HEK293 (cell line): ENCODE data around the gene DNAH5.

Experiments used
- CTCF ChIA-PET: fragments of 350-600 bp; formaldehyde crosslinking; extraction: SDS; loops from one replicate; lab custom pipeline; 2021; ENCODE audit warnings: antibody characterized with exemption; lab: Yijun Ruan, JAX
- POLR2A ChIA-PET: fragments of 300-600 bp; formaldehyde crosslinking; extraction: SDS; loops from one replicate; lab custom pipeline; 2020; ENCODE audit warnings: antibody characterized with exemption, inconsistent platforms; lab: Yijun Ruan, JAX
- H3K27ac ChIP-seq: fragments of 200-500 bp; sonication (Bioruptor generic); 2 replicates; pipeline ENCODE4 v1.5.1; 2014; ENCODE audit warnings: low read depth, low read length, control low read depth, inconsistent platforms; ENCODE audit errors: extremely low read depth
- H3K36me3 ChIP-seq, 2 experiments: fragments of 200-500 bp in 1 of 2; sonication (Bioruptor generic) in 1 of 2; 1 replicate in 1 of 2; 2 replicates in 1 of 2; pipeline ENCODE4 v1.5.1; 2014 to 2017; ENCODE audit warnings: inconsistent platforms in 2 of 2, low read length in 2 of 2; ENCODE audit not compliant: control insufficient read depth in 2 of 2, insufficient read depth in 1 of 2
- H3K4me1 ChIP-seq: fragments of 200-500 bp; sonication (Bioruptor generic); 2 replicates; pipeline ENCODE4 v1.5.1; 2014; ENCODE audit warnings: mild to moderate bottlenecking, low read length, inconsistent platforms; ENCODE audit not compliant: control insufficient read depth, insufficient read depth
- H3K4me3 ChIP-seq: 2 replicates; pipeline ENCODE4 v1.5.1; 2011; ENCODE audit warnings: low read depth, mild to moderate bottlenecking, control low read depth, low read length, moderate library complexity
- H3K9me3 ChIP-seq: fragments of 200-500 bp; sonication (Bioruptor generic); 2 replicates; pipeline ENCODE4 v1.5.1; 2014; ENCODE audit warnings: low read depth, low read length, inconsistent platforms; ENCODE audit not compliant: control insufficient read depth, insufficient read depth
- GLI2 ChIP-seq: fragments of 450-650 bp; formaldehyde crosslinking; IDR thresholded peaks from 2 replicates; pipeline ENCODE4; 2017; ENCODE audit warnings: missing biosample characterization, missing genetic modification characterization, low read depth, borderline replicate concordance
- KLF1 ChIP-seq: fragments of 450-650 bp; formaldehyde crosslinking; IDR thresholded peaks from 2 replicates; pipeline ENCODE4 v1.5.1; 2016; ENCODE audit warnings: missing biosample characterization, missing genetic modification characterization
- ZNF138 ChIP-seq: fragments of 450-650 bp; formaldehyde crosslinking; IDR thresholded peaks from 2 replicates; pipeline ENCODE4 v1.5.1; 2016; ENCODE audit warnings: missing biosample characterization, missing genetic modification characterization, borderline replicate concordance
- ZNF544 ChIP-seq: fragments of 450-650 bp; formaldehyde crosslinking; IDR thresholded peaks from 2 replicates; pipeline ENCODE4 v1.5.0; 2017; ENCODE audit warnings: missing biosample characterization, missing genetic modification characterization
- ZNF791 ChIP-seq: fragments of 450-650 bp; formaldehyde crosslinking; IDR thresholded peaks from 2 replicates; pipeline ENCODE4 v1.5.1; 2016; ENCODE audit warnings: missing biosample characterization, missing genetic modification characterization
- ZSCAN23 ChIP-seq: fragments of 450-650 bp; formaldehyde crosslinking; IDR thresholded peaks from 2 replicates; pipeline ENCODE4 v1.5.1; 2016; ENCODE audit warnings: missing biosample characterization, missing genetic modification characterization
- TF ChIP-seq, protein P1 (sequence below): fragments of 450-650 bp; formaldehyde crosslinking; IDR thresholded peaks from 2 replicates; pipeline ENCODE4; 2016; ENCODE audit warnings: missing biosample characterization, missing genetic modification characterization
- TF ChIP-seq, protein P2 (sequence below): fragments of 450-650 bp; formaldehyde crosslinking; IDR thresholded peaks from 2 replicates; pipeline ENCODE4 v1.5.1; 2016; ENCODE audit warnings: missing biosample characterization, missing genetic modification characterization, borderline replicate concordance
- TF ChIP-seq, protein P3 (sequence below): fragments of 450-650 bp; formaldehyde crosslinking; IDR thresholded peaks from 2 replicates; pipeline ENCODE4 v1.5.1; 2016; ENCODE audit warnings: missing biosample characterization, missing genetic modification characterization, low read depth
- TF ChIP-seq, protein P4 (sequence below): fragments of 450-650 bp; formaldehyde crosslinking; IDR thresholded peaks from 2 replicates; pipeline ENCODE4 v1.5.1; 2016; ENCODE audit warnings: missing biosample characterization, missing genetic modification characterization
- TF ChIP-seq, protein P5 (sequence below): fragments of 450-650 bp; IDR thresholded peaks from 2 replicates; pipeline ENCODE4 v1.5.1; 2018; ENCODE audit warnings: missing biosample characterization, missing genetic modification characterization
- TF ChIP-seq, protein P6 (sequence below): fragments of 450-650 bp; formaldehyde crosslinking; IDR thresholded peaks from 2 replicates; pipeline ENCODE4 v1.5.1; 2016; ENCODE audit warnings: missing biosample characterization, missing genetic modification characterization

DNAH5 gene

DNA sequence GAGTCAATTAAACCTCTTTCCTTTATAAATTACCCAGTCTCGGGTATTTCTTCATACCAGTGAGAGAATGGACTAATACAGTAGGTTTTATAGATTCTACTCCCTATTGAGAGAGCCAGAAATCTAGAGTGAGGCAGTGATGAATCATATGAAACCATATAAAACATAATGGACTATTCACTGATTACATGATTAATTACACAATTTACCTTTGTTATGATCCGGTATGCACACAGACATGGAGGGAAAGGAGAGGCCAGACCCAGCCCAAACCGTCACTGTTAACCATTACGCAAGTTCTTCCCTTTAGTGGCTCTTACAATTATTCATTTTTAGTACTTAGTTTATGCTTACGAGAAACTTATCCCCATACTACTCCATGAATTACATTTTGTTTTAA lies 205.0 kb downstream of the DNAH5 start (continued):
- TF ChIP-seq, protein P1, sequence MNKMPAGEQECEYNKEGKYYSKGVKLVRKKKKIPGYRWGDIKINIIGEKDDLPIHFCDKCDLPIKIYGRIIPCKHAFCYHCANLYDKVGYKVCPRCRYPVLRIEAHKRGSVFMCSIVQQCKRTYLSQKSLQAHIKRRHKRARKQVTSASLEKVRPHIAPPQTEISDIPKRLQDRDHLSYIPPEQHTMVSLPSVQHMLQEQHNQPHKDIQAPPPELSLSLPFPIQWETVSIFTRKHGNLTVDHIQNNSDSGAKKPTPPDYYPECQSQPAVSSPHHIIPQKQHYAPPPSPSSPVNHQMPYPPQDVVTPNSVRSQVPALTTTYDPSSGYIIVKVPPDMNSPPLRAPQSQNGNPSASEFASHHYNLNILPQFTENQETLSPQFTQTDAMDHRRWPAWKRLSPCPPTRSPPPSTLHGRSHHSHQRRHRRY = no peak
- no peak for TF ChIP-seq ZNF544 (tag by site-specific recombination)

DNA sequence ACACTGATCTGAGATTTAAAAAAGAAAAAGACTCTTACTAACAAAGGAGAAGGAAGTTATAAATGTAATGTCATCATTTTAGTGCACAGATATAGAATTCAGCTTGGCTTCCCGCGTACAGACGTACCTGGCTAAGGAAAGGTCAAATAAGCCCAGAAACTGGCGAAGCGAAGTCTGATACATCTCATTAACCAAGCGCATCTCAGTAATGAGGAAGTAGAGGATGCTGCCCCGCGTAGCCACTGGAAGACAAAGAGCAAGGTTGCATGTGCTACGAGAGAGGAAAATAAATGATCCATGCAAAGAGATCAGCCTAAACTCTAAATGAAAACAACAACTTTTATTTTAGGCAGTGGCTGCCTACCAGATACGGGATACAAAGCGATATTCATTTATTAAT lies 208.8 kb downstream of the DNAH5 start:
- no peaks in the 10 kb centered on the region for H3K36me3 ChIP-seq
- POLR2A ChIA-PET = no interaction called here
- no peaks in the 10 kb centered on the region for H3K4me1 ChIP-seq
- H3K9me3 ChIP-seq = no peaks in the 10 kb centered on the region
- TF ChIP-seq, protein P2, sequence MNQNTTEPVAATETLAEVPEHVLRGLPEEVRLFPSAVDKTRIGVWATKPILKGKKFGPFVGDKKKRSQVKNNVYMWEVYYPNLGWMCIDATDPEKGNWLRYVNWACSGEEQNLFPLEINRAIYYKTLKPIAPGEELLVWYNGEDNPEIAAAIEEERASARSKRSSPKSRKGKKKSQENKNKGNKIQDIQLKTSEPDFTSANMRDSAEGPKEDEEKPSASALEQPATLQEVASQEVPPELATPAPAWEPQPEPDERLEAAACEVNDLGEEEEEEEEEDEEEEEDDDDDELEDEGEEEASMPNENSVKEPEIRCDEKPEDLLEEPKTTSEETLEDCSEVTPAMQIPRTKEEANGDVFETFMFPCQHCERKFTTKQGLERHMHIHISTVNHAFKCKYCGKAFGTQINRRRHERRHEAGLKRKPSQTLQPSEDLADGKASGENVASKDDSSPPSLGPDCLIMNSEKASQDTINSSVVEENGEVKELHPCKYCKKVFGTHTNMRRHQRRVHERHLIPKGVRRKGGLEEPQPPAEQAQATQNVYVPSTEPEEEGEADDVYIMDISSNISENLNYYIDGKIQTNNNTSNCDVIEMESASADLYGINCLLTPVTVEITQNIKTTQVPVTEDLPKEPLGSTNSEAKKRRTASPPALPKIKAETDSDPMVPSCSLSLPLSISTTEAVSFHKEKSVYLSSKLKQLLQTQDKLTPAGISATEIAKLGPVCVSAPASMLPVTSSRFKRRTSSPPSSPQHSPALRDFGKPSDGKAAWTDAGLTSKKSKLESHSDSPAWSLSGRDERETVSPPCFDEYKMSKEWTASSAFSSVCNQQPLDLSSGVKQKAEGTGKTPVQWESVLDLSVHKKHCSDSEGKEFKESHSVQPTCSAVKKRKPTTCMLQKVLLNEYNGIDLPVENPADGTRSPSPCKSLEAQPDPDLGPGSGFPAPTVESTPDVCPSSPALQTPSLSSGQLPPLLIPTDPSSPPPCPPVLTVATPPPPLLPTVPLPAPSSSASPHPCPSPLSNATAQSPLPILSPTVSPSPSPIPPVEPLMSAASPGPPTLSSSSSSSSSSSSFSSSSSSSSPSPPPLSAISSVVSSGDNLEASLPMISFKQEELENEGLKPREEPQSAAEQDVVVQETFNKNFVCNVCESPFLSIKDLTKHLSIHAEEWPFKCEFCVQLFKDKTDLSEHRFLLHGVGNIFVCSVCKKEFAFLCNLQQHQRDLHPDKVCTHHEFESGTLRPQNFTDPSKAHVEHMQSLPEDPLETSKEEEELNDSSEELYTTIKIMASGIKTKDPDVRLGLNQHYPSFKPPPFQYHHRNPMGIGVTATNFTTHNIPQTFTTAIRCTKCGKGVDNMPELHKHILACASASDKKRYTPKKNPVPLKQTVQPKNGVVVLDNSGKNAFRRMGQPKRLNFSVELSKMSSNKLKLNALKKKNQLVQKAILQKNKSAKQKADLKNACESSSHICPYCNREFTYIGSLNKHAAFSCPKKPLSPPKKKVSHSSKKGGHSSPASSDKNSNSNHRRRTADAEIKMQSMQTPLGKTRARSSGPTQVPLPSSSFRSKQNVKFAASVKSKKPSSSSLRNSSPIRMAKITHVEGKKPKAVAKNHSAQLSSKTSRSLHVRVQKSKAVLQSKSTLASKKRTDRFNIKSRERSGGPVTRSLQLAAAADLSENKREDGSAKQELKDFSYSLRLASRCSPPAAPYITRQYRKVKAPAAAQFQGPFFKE (tag by site-specific recombination) = no peak
- no peak for TF ChIP-seq KLF1
- TF ChIP-seq, protein P3, sequence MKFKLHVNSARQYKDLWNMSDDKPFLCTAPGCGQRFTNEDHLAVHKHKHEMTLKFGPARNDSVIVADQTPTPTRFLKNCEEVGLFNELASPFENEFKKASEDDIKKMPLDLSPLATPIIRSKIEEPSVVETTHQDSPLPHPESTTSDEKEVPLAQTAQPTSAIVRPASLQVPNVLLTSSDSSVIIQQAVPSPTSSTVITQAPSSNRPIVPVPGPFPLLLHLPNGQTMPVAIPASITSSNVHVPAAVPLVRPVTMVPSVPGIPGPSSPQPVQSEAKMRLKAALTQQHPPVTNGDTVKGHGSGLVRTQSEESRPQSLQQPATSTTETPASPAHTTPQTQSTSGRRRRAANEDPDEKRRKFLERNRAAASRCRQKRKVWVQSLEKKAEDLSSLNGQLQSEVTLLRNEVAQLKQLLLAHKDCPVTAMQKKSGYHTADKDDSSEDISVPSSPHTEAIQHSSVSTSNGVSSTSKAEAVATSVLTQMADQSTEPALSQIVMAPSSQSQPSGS (tag by site-specific recombination) = no peak
- no peak for TF ChIP-seq ZNF791 (tag by site-specific recombination)
- TF ChIP-seq ZNF138 (tag by site-specific recombination) = no peak
- TF ChIP-seq, protein P4, sequence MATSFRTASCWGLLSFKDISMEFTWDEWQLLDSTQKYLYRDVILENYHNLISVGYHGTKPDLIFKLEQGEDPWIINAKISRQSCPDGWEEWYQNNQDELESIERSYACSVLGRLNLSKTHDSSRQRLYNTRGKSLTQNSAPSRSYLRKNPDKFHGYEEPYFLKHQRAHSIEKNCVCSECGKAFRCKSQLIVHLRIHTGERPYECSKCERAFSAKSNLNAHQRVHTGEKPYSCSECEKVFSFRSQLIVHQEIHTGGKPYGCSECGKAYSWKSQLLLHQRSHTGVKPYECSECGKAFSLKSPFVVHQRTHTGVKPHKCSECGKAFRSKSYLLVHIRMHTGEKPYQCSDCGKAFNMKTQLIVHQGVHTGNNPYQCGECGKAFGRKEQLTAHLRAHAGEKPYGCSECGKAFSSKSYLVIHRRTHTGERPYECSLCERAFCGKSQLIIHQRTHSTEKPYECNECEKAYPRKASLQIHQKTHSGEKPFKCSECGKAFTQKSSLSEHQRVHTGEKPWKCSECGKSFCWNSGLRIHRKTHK = no peak
- no peak for TF ChIP-seq GLI2 (tag by site-specific recombination)
- TF ChIP-seq, protein P5, sequence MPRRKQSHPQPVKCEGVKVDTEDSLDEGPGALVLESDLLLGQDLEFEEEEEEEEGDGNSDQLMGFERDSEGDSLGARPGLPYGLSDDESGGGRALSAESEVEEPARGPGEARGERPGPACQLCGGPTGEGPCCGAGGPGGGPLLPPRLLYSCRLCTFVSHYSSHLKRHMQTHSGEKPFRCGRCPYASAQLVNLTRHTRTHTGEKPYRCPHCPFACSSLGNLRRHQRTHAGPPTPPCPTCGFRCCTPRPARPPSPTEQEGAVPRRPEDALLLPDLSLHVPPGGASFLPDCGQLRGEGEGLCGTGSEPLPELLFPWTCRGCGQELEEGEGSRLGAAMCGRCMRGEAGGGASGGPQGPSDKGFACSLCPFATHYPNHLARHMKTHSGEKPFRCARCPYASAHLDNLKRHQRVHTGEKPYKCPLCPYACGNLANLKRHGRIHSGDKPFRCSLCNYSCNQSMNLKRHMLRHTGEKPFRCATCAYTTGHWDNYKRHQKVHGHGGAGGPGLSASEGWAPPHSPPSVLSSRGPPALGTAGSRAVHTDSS = no peak
- TF ChIP-seq ZSCAN23 (tag by site-specific recombination) = no peak
- TF ChIP-seq, protein P6, sequence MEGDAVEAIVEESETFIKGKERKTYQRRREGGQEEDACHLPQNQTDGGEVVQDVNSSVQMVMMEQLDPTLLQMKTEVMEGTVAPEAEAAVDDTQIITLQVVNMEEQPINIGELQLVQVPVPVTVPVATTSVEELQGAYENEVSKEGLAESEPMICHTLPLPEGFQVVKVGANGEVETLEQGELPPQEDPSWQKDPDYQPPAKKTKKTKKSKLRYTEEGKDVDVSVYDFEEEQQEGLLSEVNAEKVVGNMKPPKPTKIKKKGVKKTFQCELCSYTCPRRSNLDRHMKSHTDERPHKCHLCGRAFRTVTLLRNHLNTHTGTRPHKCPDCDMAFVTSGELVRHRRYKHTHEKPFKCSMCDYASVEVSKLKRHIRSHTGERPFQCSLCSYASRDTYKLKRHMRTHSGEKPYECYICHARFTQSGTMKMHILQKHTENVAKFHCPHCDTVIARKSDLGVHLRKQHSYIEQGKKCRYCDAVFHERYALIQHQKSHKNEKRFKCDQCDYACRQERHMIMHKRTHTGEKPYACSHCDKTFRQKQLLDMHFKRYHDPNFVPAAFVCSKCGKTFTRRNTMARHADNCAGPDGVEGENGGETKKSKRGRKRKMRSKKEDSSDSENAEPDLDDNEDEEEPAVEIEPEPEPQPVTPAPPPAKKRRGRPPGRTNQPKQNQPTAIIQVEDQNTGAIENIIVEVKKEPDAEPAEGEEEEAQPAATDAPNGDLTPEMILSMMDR = no peak
- H3K27ac ChIP-seq = no peak overlapping the region
- no peak overlapping the region for H3K4me3 ChIP-seq
- CTCF ChIA-PET = no interaction called here
